Prostate gland (tissue), 2 donors: ENCODE measurements around the gene OR51V1.
"Not testable (repeated sequence)": the region's sequence is repeated elsewhere in the genome, so short reads cannot be mapped to it uniquely, and the experiment has no call there.

ENCODE experiments used
- CTCF ChIP-seq, 4 experiments: fragments of 200-600 bp in 2 of 4; fragments of 450-650 bp in 2 of 4; sonication (generic) in 2 of 4; IDR thresholded peaks; 1 replicate in 3 of 4; 2 replicates in 1 of 4; pipeline ENCODE4 v1.5.1; 2016 to 2019; ENCODE audit warnings: antibody characterized with exemption in 4 of 4, mild to moderate bottlenecking in 2 of 4, moderate library complexity in 2 of 4
- POLR2A ChIP-seq: fragments of 450-650 bp; IDR thresholded peaks from one replicate; pipeline ENCODE4 v1.6.1; 2016; ENCODE audit warnings: antibody characterized with exemption, mild to moderate bottlenecking
- POLR2AphosphoS5 ChIP-seq: sonication (generic); formaldehyde crosslinking; IDR thresholded peaks from one replicate; pipeline ENCODE4 v1.6.1; 2017; ENCODE audit warnings: antibody characterized with exemption

GRCh38 chr11:5164807-5165206 is 35.7 kb downstream of the OR51V1 start:
- not testable (repeated sequence) for TF ChIP-seq POLR2AphosphoS5; CTCF (IDR thresholded peaks at IDR 0.05); POLR2A
